ENCODE results near the gene RAB13.

RAB13 gene

DNA sequence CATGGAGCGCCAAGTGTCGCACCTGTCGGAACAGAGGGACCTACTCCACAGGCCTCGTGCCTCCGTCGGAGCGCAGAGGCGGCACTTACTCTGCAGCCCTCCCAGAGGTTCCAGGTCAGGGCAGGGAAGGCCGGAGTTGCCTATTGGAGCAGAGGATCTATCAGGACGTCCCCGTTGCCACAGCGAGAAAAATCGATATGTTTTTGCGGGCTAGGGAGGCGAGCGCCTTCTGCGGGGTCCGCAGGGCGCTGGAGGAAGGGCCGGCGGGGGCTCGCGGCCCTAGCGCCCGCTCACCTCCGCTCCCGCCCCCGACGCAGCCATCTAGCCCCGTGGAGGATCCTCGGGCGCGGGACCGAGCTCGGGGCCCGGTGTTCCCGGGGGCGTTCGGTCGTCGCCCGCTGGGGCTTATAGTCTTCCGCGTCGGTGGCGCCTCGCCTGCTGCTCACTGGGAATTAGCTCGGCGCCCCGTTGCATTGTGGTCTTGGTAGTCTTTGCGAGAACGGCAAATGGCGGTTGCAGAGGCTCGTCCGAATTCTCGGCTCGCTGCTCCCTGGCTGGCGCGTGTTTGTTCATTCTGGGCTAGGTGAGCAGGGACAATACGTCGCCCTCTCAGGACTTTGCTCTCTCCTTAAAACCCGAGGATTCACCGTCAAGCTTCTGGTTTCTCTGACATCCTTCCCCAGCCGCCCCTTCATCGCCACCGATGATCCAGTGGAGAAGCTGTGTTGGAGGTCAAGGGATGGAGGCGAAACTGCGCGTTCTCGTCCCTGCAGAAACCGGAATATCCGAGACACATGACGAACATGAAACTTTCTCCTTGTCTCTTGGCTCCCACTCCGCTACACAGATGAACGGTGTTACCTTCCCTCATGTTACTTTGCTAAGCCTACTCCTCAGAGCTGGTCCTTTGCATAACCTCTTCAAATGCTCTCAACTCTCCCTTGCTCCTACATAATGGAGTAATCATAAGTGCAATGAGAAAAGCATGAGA lies 8.6 kb downstream of the RAB13 start, which contains the start of gene JTB:
Gene JTB (minus strand): TSS at position 425 of the 991 bp plus-strand sequence. CDS start 422 bp downstream, at position 3.
- peak; percentile 91 for DNase-seq

DNA sequence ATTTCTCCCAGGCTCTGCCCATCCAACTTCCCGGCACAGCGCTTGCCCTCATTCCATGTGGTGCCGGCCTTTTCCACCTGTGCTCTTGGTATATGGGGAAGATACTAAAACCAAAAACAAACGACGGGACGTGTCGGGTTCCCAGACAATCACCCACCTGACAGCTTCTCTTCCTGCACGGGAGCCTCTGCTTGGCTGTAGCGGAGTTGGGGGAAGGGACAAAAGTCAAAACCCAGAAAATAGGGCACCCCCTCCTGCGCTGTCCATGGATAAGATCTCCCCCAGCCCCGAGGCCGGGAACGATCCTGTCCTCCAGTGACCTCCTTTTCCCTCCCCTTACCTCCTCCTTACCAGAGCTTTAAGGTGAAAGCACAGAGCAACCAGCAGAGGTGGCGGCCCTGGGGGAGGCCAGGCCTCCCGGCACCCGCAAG lies 9.3 kb downstream of the RAB13 start:
- DNase-seq: no peak

DNA sequence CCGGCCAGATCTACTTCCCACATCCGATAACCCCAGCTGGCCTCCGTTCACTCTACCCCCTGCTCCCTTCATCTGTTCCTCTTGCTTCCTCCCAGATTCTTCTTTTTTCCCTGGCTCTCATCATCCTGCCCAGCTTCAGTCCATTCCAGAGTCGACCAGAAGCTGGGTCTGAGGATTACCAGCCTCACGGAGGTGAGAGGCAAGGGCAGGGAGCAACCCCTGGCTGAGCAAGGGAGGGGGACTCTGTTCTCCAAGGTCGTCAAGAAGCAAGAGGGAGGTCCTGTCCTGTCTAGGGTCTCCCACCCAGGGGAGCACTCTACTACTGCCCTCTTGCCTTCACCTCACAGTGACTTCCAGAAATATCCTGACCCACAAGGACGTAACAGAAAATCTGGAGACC lies 12.6 kb downstream of the RAB13 start:
- no peak for DNase-seq

DNA sequence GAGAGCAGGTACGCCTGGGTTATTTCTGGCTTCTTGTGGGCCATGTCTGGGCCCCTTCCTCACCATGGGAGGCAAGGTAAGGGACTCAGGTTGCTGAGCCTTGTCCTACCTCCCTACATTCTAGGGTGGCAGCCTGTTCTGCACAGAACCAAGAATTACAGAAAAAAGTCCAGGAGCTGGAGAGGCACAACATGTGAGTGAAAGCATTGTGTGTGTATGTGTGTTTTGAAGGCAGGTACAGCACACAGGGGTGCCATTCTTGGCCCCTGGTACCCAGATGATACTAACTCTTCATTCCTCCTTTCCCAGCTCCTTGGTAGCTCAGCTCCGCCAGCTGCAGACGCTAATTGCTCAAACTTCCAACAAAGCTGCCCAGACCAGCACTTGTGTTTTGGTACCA lies 13.1 kb downstream of the RAB13 start:
- no peak for DNase-seq

DNA sequence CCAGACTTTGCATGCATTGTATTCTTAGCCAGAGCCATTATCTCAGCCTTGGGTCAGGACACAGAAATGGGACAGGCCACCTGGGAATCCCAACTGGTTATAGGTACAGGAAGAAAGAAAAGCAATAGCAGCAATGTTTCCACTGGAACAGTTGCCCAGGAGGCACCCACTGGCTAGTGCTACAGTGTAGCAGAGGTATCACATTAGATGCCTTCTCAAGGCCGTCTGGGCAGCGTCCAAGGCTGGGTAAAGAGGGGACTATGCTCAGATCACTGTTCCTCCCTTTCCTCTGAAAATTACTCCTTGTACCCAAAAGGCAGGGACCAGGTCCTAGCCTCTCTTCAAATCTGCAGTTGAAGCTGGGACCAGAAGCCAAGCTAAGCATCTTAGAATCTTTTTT lies 15.8 kb downstream of the RAB13 start:
- no peak for DNase-seq

DNA sequence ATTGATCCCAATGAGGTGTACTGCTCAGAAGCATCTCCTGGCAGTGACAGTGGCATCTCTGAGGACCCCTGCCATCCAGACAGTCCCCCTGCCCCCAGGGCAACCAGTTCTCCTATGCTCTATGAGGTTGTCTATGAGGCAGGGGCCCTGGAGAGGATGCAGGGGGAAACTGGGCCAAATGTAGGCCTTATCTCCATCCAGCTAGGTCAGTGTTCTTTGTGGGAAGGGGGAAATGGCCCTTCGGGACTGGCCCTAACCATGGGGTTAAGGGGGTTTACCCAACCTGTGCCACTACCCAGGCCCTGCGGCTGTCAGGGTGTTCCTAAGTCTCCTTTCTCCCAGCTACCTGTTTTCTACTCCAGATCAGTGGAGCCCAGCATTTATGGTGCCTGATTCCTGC lies 17.2 kb downstream of the RAB13 start:
- DNase-seq: no peak

DNA sequence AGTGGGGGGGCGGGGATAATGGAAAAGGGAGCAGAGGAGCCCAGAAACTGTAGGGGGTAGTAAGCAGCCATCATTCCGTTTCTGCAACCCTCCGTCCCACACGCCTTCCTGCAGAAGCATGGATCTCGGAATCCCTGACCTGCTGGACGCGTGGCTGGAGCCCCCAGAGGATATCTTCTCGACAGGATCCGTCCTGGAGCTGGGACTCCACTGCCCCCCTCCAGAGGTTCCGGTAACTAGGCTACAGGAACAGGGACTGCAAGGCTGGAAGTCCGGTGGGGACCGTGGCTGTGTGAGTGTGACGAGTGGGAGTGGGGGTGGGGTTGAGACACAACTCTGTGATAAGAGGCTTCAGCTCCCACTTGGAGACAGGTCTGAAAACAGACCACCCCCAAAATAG lies 17.7 kb downstream of the RAB13 start:
- no peak for DNase-seq

DNA sequence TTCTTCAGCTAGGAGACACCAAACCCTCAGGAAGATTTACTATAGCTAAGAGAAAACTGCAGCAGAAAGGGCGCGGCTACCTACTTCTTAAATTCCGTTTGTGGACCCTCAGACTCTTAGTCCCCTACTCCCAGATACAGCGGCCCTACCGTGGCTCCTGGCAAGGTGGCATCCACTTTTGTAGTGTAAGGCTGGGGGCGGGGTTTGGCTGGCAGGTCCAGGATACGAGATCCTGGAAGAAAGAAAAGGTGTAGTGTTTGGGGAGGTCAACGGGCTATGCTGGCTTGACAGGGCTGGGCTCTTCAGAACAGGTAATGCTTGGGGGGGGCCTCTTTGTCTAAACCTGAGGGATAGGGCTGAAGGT lies 18.2 kb downstream of the RAB13 start:
- no peak for DNase-seq

DNA sequence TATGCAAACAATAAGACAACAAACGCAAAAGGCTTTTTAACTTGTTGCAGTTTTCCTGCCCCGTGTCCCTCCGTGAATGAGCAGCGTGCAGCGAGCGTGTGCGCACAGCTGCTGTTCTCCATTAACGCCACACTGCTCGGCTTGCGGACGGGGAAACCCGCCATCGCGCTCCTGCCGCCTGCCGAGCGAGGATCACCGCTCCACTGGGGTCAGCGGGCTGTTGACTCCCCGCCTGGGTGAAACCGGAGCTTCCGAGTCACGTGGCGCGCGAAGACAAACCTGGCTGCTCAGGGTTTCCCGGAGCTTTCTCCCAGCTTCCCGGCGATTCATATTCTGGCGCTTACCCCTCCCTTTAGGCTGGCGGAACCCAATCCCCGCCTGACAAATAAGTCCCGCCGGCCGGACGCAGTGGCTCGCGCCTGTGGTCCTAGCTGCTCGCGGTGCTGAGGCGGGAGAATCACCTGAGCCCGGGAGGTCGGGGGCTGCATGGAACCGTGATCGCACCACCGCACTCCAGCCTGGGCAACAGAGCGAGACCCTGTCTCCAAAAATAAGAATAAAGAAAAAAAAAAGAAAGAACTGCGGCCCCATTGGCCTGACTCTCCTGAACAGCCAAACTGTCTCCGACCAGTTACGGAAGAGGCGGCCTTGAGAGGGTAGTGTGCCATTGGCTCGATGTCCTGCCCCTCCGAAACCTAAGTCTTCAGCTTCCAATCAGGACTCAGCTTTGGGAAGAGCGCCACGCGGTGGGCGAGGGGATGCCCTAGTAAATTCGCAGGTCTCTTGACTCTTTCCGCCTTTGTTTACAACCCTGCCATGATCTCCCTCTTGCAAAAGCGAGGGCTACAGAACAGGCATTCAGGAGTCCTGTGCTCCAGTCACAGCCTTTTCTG lies 18.8 kb downstream of the RAB13 start, which contains the start of gene CREB3L4:
Gene CREB3L4 (plus strand): TSS at position 796 of the 893 bp plus-strand sequence. CDS start 624 bp downstream, outside the sequence.
- DNase-seq: peak; percentile 98

DNA sequence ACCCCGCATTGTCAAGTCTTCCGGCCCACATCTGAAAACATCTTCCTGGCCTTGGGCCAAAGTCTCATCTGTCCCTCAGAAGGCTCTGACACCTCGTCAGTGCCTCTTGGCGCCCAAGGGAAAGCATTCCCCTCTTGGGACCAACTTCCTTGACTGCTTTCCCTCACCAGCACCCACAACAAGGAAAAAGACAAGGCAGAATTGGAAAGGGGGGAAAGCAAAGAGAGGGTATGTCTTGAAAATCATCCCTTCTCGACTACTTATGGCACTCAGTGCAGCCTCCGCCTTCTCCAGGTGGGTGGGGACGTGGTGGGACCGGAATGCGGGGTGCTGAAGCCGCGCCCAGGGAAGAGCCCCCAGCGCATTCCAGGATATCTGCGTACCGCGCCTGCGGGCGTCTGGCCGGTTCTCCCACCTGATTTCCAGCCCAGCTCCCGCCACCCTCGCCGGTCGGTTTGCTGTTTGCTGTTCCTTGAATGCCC lies 22.2 kb downstream of the RAB13 start:
- peak; percentile 97 for DNase-seq

DNA sequence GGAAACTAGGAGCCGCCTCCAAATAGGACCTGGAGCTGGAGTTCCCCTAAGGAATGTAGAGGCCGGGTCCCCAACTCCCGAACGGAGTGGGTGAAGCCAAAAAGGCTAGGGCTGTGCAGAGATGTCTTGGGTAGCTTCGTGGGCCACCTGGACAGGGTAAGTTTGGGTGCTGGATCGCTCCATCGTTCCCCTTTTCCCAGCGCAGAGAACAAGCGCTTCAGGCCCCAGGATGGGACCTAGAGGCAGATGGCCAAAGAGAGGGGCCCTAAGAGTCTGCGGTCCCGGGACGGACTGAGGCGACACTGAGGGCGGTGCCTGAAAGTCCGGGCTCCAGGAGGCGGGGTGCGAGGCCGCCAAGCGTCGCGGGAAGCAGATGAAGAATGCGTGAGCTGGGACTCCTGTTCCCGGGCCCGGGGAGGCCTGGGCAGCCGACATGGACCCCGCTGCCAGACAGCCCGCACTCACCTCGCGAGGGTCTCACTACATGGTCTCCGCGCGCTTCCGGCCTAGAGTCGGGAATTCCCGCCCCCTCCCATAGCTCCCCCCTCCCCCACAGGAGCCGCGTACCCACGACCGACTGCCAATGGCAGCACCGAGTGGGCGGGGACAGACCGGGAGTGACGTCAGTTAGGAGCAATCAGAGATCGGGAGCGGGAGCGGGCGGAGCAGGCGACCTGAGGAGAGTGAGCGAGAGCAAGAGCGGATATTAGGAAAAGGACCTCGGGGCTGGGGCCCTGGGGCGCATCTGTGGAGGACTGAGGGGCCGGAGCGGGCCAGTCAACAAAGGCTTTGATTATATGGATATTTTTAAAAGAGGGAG lies 22.9 kb downstream of the RAB13 start, which contains the start of gene SLC39A1:
Gene SLC39A1 (minus strand): TSS at position 508 of the 820 bp plus-strand sequence. CDS start 822 bp downstream, outside the sequence.
- peak; percentile 100 for DNase-seq

DNA sequence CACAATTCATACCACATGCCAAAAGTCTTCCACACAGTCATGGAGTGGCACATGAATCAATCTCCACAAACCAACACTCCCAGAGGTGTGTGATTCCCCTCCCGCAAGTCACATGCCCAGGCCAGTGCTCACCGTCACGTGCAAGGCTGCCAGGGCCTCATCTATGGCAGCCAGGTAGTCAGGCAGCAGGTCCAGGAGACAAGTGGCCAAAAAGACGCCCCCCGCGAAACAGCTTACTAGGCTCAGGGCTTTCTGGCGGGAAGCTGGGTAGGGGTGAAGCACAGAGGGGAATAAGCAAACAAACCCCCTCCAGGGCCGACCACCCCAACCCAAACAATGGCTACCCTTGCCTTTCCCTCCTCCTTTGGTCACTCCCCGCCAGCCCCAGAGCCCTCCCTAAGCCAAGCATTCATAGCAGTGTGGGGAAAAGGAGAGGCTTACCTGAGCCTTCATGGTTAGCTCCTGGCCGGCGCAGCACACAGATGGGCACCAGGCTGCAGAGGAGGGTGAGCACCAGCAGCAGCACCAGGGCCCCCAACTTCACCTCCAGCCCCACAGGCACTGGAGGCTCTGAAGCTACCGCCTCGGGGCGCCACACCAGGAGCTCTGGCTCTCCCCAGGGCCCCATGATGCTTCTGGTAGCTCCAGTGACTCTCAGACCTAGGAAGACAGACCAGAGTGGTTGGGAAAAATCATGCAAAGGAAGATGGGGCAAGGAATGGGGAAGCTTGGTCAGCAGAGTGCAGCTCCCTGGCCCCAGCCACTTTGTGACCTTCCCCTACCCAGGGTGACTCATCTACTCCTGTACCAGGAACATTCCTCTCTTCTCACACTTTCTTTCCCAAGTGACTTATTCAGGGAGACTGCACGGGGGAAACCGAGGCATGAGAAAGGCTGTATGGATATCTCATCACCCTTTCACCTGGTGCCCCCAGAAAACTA lies 23.8 kb downstream of the RAB13 start:
- peak; percentile 83 for DNase-seq

DNA sequence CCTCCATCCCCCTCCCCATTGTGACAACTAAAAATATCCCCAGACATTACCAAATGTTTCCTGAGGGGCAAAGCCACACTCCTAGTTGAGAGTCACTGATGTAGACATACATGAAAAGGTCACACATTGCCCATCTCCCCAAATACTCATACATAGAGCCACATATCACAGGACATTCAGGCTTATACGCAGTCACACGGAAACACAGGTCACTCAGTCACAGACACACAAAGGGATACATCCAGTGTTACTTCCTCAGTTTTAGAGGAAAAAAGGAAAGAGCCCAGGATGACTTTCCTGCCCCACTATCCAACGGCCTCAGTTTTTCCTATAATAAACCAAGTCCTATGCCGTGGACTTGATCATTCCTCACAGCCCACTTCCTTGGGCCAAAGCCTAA lies 24.7 kb downstream of the RAB13 start:
- DNase-seq: no peak

DNA sequence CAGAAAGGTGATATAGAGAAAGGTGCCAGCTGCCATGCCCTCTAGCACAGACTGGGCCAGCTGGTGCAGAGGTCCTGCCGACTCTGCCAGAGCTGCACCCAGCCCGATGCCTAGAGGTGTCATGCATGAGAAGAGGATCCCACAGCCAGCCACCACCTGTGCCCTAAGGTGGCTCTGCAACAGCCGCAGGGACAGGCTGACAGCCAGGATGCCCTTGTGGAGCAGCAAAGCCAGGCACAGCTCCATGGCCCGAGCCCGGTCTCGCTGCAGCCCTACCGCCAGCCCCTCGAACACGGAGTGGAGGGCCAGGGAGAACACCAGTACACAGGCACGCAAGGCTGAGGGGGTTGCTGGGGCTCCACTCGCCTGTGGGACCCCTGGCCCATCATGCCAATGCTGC lies 25.9 kb downstream of the RAB13 start:
- no peak for DNase-seq

DNA sequence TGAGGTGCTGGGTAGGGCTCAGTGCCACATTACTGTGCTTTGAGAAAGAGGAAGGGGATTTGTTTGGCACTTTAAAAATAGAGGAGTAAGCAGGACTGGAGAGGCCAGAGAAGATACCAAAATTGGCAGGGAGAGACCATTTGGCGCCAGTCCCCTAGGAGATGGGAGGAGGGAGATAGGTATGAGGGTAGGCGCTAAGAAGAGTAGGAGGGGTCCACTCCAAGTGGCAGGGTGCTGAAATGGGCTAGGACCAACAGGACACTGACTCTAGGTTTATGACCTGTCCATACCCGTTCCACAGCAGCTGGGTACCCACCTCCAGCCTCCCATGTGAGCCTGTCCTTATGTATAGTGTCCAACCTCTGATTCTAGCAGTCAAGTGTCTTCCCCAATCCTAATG lies 26.7 kb downstream of the RAB13 start:
- no peak for DNase-seq

DNA sequence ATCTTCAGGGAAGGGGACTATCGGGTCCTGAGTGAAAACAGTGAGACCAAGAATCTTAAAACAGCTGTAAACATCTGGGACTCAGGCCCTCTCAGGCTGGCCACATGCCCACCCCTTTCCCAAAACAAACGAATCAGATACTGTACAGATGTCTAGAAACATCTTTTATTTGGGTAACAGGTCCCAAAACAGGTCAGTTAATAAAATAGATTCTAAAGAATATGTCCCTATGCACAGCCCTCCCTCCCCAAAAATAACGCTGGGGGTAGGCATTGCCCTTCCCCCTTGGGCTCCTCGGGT lies 27.2 kb downstream of the RAB13 start:
- DNase-seq: no peak

DNA sequence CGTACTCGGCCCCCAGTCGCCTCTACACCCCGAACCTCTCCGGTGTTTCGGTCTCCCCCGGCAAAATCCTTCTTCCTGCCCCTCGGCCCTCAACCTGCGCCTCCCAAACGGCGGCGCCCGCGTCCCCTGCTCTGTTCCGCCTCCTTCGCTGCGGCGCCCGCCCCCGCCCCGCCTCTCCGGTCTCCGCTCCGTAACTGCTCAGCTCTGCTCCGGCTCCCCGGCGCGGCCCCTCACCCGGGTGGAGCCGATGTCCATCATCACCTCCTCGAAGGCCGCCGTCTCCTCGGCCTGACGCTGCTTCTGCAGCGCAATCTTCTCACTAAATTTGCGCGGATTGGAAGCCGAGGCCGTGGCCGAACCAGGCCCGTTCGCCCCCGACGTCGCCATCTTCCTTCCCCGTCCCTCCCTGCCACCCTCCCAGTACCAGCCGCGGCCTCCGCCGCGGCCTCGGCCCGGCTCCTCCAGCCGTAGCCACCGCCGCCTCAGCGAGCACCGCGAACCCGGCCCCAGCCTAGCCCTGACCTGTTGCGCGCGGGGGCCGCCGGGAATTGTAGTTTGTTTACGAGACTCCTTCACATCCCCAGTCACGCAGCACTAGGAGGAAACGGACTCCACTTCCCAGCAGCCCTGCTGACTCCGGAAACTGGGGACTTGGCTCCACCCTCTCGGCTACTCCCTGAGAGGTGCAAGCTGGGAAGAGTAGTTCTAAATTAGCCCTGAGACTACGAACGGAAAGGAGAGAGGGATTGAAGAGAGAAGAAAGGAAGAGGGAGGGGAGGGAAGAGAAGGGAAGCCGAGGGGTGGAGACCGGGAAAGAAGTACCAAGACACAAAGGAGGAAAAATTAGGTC lies 27.8 kb downstream of the RAB13 start, which contains the start of gene CRTC2:
Gene CRTC2 (minus strand): TSS at position 502 of the 850 bp plus-strand sequence. CDS start 115 bp downstream, at position 387.
- DNase-seq: peak; percentile 100

DNA sequence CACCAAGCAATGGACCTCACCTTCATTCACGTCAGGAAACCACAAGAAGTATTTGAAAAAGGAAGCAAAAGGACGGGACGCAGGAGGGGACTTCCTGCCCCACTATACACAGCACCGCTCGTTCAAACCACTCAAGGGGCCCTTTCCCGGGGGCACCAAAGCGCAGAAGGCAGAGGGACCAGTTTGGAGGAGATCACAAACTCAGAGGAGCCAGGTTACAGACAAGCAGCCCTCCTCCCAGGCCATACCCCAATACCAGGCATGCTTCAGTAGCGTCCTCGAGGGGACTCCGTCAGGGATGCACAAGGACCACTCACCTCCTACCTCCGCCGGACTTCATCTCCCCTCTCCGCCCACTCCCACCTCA lies 28.4 kb downstream of the RAB13 start:
- no peak for DNase-seq

DNA sequence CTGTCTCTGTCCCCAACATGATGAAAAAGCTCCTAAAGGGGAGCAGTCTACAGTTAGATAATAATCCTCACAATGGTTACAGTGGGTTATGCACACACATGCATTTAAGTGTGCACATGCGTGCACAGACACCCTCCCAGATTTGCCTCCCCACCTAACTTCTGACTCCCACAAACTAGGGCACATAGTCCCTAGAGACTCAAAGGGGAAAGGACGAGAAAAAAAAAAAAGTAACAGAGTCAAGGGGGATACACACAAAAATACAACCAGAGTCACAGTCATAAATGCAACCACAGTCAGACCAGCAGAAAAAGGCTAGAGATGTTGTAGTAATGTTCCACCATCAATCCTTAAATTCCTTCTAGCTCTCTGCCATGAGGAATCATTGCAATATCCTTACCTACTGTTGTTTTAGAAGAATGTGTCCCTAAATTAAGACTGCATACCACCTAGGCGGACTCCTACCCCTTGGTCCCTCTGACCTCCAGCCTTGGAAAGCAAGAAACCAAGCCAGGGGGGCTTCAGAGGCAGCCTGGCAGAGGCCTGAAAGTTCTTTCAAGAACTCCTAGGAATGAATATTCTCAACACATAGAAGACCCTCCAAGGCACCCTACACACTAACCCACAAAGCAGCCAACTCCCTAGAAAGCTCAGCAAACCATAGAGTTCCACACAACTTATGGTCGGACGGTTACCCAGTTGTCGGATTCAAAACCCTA lies 29.0 kb downstream of the RAB13 start:
- no peak for DNase-seq
